H1 (cell line): ENCODE measurements around the gene CCDC107. TPM values are rescaled to one million over a fixed set of nuclear protein-coding genes. Genes with fewer than 3 reads are reported as not detected.

Experiments used
- ASH2L ChIP-seq: fragments of 200-600, 300-600 bp; sonication (generic); IDR thresholded peaks from one replicate; pipeline ENCODE4 v1.7.1; 2017; ENCODE audit warnings: low read length
- CHD2 ChIP-seq: IDR thresholded peaks from 2 replicates; pipeline ENCODE4 v1.6.1; 2012; ENCODE audit warnings: low read length, improper control_type of control experiment
- EP300 ChIP-seq, 2 experiments: IDR thresholded peaks; 1 replicate in 1 of 2; 2 replicates in 1 of 2; pipeline ENCODE4 v1.6.1; 2011 to 2012; ENCODE audit warnings: low read depth in 2 of 2, low read length in 2 of 2, mild to moderate bottlenecking in 2 of 2, borderline replicate concordance in 1 of 2, inconsistent platforms in 1 of 2, moderate library complexity in 1 of 2
- NRF1 ChIP-seq: IDR thresholded peaks from 2 replicates; pipeline ENCODE4 v1.6.1; 2011; ENCODE audit warnings: mild to moderate bottlenecking, low read depth, low read length, improper control_type of control experiment
- POLR2AphosphoS5 ChIP-seq: IDR thresholded peaks from 2 replicates; pipeline ENCODE4 v1.6.1; 2011; ENCODE audit warnings: low read depth, low read length
- SIX5 ChIP-seq: IDR thresholded peaks from 2 replicates; pipeline ENCODE4 v1.6.1; 2011; ENCODE audit warnings: mild to moderate bottlenecking, low read depth, low read length
- TAF1 ChIP-seq: IDR thresholded peaks from 2 replicates; pipeline ENCODE4 v1.6.1; 2011; ENCODE audit warnings: mild to moderate bottlenecking, low read depth, low read length
- polyA plus RNA-seq, 7 experiments: library from polyadenylated mRNA; depleted of rRNA in 3 of 7; stranded (reverse) in 5 of 7; unstranded in 2 of 7; fragments of >200 nt in 5 of 7; fragments of 200-250 nt in 2 of 7; gene quantifications; 1 replicate in 5 of 7; 2 replicates in 1 of 7; 4 replicates in 1 of 7; pipeline versions ENCODE4 v1.2.1 to v1.2.3, GENCODE V29; 2011 to 2013; ENCODE audit warnings: missing spikeins in 2 of 7, mixed read lengths in 2 of 7
- total RNA-seq: library from RNA; stranded (reverse); fragmentation: NEBNext Ultra II Directional; extraction: Animal tissue kit (Norgen Biotek cat#: 25700); gene quantifications from 2 replicates; pipeline ENCODE4 v1.2.1, GENCODE V29; 2021

Gene CCDC107
- total and polyA plus RNA-seq, 2 of the 8 experiments (the other 6 are each of a cell fraction or from before 2014, with no cell fraction given): 8.2 to 9.0 TPM

- TF ChIP-seq POLR2AphosphoS5: no peak
- TF ChIP-seq ASH2L: no peak
- no peak for TF ChIP-seq SIX5
- no peak for TF ChIP-seq CHD2
- TF ChIP-seq TAF1: no peak
- no peak for TF ChIP-seq NRF1
- TF ChIP-seq EP300 (IDR thresholded peaks at IDR 0.05; ENCODE audit: borderline replicate concordance in 1 of 2, low read depth in 2 of 2, low read length in 2 of 2): no peak
These were observed 39.4 kb downstream of the CCDC107 start (continued) for GRCh38 chr9:35697486-35697885.
